ENCODE measurements around the gene CXCL9.
"Not testable (repeated sequence)": the region's sequence is repeated elsewhere in the genome, so short reads cannot be mapped to it uniquely, and the experiment has no call there.

The CXCL9 gene

DNA sequence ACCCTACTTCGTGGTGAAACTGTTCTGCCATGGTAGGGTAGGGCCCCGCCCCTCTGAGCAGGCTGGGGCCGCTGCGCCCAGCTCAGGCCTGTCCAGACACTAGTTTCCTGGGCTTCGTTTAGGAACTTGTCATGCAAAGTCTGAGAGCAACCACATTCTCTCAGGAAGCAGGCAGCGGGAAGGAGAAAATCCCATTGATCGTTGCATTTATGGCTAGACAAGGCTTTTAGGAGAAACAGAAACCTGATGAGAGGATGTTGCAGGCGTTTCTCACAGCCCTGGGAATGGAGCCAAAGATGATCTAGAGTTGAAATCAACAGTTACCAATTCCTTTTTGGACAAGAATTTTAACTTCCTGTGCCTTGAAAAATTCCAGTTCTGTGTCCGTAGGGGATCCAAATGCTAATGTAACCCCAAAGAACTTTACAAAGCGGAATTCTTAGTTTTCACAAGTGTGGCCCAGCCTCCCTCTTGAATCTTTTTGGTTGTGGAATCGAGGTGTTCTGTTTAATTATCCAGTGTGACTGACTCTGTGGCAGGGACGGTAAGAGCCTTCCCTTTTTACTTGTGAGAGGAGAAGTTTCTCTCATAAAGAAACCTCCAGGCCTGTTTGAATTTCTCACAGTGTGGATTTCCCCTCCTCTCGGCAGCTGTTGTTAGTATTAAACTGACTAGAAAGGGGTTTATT, 4.5 kb upstream of the CXCL9 start:
- no peak for DNase-seq

DNA sequence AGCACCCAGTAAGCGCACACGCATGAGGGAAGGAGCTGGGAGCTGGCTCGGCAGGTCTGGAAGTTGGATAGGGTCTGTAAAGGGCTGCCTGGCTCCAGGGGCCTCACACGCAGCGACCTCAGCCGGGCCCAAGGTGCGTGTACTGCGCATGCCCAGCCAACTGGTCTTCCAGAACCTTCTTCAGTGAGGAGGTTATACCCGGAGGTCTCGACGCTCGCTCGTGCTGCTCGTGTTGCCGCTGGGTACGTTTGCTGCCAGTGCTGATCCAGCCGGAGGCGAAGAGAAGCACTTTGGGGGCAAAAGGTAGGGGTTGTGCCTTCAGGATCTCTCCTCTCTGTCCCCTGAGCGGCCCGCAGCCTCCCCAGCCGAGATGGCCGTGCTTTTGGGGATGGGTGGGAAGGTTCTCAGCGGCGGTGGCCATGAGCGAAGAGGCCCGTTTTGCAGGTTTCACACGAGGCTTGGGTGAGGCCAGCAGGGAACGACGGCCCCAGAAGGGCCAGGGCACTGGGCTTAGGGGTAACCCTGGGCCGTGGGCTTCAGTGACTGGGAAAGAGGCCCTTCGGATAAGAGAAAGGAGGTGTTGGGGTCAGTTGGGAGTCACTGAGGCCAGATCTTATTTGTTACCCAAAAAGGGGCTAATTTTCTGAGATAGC, 3.8 kb upstream of the CXCL9 start:
- DNase-seq, result no peak

DNA sequence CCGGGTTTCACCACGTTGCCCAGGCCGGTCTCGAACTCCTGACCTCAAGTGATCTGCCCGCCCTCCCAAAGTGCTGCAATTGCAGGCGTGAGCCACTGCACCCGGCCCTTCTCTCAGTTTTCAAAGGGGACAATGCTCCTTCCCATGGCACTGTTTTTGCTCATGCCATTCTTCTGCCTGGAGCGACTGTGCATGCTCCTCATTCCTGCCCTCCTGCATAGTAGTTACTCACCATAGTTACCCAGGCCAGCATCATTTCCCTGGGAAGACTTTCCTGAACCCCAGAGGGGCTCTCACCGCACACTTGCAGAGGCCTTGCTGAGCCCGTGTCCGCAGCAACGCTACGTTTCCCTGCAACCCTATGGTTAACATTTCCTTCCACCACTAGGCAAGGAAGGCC, 3.3 kb upstream of the CXCL9 start:
- no peak for DNase-seq

DNA sequence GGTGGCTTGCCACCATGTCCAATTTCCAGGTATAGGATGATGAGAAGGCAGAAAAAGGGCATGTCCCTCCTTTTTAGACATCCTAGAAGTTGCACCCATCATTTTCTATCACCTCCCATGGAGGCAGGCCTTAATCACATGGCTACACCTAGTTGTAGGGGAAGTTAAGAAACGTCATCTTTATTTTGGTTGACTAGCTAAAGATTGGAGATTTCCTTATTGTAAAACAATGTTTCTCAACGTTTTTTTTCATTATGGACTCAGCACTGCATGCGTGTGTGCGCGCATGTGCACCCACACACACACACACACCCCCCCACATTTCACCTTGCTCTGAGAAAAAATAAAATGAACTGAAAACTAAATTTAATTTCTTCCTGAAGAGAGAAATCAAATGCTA, 2.0 kb upstream of the CXCL9 start:
- no peak for DNase-seq

DNA sequence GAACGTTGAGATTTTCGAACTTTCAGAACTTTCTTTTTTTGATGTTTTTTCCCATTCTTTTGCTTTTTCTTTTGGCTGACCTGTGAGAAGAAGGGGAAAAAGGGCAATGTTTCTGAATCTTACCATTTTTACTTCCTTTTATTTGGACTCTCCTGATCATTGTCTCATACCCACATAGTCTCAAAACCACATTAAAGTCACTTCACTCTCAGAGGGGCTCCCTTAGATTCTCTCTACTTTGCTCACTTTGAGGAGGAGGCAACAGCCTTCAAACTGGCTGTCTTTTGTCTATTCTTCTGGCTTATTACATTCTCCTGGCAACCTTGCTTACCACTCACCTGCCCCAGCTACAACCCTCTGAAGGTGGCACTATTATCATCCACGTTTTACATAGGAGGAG, 3.7 kb downstream of the CXCL9 start:
- DNase-seq, result no peak

DNA sequence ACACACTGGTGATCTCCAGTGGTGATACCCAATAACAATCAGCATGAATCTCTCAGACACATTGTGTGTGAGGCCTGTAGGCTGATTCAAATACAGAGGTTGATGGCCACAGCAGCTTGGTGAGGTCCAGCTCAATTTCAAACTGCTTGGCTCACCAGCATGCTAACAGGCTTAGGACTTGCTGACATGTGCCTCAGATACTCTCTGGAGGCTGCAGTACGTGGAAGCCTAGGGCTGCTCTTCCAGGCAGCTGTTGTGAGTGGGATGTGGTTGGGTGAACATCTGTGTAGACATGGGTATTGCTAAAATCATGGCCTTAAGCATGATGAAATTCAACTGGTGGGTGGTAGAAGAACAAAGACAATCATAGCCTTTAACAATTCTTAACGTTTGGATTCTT, 4.3 kb downstream of the CXCL9 start:
- DNase-seq, result no peak

DNA sequence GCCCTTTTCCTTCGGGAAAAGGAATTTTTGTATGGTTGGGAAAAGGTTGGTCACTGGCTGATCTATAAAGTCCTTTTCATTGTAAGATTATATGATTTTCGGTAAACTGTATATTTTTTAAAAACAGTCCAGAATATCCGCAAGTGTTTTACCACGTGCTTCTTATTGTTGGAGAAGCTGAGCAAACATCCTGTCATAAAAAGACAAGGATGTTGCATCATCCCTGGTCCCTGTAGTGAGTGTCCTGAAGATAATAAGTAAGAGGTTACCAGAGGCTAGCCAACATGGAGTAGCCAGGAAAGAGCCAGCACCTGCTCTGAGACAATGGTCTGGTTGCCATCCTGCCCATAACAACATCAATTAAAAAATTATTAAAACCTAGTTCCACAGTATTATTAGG, 5.1 kb downstream of the CXCL9 start:
- no peak for DNase-seq

DNA sequence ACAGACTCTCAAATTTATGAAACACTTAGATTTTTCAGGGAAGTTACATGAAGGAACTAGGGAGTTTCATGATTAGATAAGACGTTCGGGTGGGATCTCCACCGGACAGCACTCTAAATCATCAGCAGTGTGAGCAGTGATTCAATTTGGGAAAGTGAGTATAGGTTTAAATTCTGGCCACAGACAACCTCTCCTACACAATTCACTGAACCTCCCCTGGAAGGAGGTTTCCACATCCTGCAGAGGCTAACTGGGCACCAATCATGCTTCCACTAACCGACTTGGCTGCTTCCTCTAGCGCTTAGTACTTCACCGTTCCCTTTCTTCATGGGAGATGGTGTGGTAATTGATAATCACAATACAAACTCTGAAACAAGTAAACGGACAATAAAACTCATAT, 5.6 kb downstream of the CXCL9 start:
- DNase-seq, result no peak

DNA sequence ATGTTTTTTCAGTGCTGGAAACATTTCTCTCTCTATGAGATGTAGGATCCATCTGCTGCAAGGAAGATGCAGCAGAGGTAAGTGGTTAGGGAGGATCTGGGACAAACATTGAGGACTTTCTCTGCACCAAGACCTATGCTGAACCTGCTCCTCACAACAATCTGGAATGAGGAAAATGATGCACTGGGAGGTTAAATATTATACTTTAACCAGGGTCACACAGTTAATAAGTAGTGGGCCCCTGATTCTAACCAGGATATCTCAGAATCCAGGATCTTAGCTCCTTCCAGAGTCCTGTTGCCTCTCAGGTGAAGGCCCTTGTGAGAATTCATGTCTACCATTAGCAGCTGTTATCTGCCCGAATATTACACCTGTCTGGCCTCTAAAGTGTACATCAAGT, 7.0 kb downstream of the CXCL9 start:
- DNase-seq, result no peak

DNA sequence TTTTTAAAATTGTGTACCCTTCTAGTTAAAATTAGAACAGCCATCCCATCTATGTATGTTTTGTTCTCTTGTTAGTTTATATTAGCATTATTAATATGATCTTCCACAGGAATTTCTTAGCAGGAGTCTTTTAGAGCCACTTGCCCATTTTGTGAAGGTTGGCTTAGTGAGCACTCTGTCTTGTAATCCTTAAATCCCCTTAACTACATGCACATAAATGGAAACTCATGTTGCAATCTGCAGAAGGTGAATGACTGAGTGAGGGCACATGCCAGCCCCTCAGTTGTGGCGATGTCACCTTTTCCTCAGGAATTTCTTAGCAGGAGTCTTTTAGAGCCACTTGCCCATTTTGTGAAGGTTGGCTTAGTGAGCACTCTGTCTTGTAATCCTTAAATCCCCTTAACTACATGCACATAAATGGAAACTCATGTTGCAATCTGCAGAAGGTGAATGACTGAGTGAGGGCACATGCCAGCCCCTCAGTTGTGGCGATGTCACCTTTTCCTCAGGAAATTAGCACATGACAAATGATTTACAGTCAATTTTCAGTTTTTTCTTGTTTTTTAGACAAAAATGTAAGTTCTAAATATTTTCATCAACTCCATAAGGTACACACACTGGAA, 8.7 kb downstream of the CXCL9 start:
- not testable (repeated sequence) for DNase-seq

DNA sequence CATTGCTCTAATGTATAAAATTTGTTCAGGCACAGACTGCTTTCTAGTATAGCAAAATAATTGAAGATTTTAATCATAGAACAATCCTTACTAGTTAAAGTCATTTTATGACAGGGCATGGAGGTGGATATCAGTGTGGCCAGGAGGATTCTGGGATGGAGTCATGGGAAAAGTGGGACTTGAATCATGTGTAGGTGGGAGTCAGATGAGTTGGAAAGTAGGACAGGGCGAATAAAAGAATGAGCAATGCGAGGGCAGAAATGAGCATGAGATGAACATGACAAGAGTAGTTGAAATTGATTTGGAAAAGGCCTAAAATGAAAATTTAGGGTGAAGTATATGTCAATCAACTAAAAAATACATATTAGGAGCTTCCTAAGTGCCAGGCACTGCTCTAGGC, 9.4 kb downstream of the CXCL9 start:
- no peak for DNase-seq

DNA sequence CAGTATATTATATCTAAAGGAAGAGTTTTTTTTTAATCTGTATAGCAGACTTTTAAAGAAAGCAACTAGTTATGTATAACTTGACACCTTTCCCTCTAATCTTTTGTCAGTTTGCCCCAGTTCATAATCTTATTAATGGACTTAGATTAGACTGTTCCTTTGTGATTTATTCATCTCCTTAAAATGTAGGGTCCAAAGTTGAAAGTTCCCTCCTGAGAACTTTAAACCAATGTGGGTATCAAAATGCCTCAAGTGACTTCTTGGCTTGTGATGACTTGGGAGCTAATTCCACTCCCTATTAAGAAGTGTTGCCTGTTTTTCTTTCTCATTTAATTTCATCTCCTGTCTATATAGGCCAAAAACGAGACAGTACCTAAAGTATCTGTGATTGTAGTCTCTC, 10.2 kb downstream of the CXCL9 start:
- DNase-seq, result no peak

DNA sequence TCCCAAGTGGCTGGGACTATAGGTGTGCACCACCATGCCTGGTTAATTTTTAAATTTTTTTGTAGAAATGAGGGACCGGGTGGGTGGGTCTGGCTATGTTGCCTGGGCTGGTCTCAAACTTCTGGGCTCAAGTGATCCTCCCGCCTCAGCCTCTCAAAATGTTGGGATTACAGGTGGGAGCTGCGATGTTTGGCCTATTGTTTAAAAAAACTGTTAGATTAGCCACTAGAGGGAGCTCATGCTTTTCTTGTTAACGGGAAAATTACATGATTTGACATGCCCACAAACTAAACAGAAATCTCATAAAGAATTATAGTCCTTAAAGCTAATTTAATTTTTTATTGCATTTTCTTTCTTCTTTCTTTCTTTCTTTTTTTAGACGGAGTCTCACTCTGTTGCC, 11.6 kb downstream of the CXCL9 start:
- peak; percentile 16 for DNase-seq

DNA sequence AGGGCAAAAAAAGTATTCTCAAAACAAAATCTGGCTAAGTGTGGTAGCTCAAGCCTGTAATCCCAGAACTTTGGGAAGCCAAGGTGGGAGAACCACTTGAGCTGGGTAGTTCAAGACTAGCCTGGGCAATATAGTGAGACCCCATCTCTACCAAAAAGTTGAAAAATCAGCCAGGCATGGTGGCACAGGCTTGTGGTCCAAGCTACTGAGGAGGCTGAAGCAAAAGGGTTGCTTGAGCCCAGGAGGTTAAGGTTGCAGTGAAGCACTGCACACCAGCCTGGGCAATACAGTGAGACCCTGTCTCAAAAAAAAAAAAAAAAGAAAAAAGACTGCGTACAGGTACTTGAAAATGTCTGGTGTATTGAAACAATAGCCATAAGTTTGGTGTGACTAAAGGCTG, 14.8 kb downstream of the CXCL9 start:
- no peak for DNase-seq

DNA sequence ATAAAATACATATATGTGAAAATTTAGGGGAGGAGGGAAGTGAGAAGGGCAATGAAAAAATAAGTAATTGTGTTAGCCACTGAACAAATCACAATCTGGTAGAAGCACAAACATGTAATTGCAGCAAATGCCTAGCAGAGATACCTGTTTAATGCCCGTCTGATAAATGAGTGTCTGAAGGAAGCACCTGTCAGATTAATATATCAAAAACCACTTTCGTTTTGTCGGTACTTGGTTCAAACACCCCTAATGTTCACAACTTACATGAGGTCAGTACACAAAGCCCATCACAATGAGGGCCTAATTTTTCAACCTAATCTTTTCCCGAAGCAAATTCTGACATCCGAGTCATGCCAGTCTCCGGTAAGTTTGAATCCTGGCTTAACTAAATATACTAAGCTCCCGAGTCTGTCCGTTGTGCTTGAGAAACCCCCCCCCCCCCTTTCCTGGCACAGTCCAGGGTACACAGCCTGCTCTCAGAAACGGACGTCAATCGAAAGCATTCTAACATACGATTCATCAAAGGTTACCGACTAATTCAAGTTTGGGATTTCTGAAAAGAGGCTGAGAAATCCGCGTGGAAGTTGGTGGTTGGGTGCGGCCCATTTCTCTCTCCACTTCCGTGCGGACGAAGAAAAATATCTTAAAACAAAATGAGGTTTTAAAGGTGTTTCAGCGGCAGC, 17.3 kb downstream of the CXCL9 start:
- no peak for DNase-seq

DNA sequence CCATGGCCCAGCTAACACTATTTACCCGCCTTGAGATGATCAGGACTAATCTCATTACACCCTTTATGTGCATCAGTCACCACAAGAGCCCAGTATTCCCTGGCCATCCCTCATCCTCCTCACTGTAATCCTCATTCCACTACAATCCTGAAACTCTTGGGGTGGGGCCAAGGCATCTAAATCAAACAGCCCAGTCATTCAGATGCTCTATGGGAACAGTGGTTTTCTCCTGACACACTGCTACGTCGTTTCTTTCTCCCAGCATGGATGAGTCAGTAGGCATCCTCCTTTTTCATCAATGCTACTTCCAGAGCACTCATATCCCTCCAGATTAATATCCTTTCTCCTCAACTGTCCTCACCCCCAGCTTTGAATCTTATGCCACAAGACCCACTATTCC, 22.2 kb downstream of the CXCL9 start:
- DNase-seq, result no peak

DNA sequence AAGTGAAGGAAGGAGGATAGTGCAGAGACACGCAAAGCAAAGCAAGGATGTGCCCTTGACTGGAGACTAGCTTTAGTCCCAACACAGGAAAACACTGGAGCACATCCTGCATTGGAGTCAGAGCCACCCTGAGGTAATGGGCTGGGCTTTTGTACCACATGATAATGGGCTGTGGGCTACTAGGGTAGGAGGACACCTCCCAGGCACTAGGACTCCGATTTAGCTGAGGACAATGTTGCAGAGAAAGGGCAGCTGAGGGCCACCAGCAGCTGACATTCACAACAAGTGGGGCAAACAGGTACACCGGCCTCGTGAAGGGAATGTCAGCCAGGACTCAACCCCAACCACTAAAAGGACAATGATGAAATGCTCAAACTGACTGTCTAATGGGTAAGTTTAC, 26.7 kb downstream of the CXCL9 start:
- no peak for DNase-seq

DNA sequence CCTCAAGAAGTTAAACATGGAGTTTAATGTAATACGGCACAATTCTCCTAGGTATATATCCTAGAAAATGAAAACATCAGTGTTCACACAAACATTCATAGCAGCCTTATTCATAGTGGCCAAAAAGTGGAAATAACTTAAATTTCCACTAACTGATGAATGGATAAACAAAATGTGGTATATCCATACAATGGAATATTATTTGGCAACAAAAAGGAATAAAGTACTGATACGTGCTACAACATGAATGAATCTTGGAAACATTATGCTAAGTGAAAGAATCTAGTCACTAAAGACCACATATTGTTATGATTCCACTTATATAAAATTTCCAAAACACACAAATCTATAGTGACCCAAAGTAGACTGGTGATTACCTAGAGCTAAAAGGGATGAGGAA, 31.1 kb downstream of the CXCL9 start:
- no peak for DNase-seq

DNA sequence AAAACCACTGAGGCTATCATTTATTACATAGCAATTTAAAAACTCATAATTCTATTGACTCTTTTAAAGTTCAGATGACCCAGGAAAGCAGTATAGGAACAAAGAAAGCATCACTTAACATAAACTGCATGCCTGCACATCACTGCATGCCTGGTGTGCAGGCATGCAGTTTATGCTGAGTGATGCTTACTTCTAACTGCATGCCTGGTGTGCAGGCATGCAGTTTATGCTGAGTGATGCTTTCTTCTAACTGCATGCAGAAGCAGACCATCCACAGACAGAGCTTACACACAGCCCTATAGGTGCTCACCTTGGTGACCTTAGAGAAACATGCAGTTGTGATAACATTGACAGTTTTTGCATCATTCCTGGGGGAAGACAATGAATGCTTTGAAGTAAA, 33.5 kb downstream of the CXCL9 start:
- DNase-seq, result no peak

DNA sequence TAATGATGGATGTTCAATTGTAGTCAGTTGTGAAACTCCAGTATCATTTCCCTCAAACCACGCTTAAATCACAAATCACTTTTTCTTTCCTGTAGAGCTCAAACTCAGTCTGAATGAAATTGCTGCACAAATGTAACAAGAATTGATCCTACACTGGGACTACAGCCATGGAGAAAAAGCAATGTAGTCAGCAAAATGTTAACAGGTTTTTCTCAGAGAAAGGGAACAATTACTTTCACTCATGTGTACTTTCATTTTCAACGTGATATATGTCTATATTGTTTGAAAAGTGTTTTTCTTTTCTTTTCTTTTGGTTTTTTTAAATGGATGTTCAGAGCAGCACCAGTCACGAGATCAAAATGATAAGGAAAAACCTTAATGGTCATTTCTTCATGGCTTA, 39.2 kb downstream of the CXCL9 start:
- no peak for DNase-seq

DNA sequence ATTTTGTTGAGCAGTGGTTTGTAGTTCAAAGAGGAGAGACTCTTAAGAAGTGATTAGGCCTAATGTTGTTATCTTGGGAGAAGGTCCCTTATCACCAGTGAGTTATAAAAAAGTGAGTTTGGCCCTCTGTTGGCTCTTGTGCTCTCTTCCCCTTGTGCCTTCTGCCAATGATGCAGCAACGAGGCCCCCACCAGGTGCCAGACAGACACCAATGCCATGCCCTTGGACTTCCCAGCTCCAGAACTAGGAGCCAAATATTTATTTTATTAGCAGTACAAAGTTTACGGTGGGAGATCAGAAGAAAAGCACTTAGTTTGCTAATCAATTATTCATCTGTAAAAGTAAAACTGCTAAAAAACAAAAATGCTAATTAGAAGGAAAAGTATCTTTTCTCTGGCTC, 43.8 kb downstream of the CXCL9 start:
- DNase-seq, result no peak

DNA sequence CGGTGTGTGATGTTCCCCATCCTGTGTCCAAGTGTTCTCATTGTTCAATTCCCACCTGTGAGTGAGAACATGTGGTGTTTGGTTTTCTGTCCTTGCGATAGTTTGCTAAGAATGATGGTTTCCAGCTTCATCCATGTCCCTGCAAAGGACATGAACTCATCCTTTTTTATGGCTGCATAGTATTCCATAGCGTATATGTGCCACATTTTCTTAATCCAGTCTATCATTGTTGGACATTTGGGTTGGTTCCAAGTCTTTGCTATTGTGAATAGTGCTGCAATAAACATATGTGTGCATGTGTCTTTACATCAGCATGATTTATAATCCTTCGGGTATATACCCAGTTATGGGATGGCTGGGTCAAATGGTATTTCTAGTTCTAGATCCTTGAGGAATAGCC, 45.2 kb downstream of the CXCL9 start:
- DNase-seq, result not testable (repeated sequence)

DNA sequence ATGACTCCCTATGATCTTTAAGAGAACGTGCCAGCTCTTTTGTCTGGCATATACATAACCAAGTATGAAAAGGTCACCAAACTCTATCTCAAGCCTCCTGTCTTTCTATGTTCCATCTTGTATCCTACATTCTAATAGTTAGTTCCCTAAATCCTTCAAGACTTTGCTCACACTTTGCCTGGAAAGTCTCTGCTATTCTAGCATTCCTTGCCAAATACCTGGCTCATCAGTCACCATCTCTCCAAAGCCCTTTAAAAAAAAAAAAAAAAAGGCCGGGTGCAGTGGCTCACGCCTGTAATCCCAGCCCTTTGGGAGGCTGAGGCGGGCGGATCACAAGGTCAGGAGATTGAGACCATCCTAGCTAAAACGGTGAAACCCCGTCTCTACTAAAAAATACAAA, 48.8 kb downstream of the CXCL9 start:
- DNase-seq, result not testable (repeated sequence)

DNA sequence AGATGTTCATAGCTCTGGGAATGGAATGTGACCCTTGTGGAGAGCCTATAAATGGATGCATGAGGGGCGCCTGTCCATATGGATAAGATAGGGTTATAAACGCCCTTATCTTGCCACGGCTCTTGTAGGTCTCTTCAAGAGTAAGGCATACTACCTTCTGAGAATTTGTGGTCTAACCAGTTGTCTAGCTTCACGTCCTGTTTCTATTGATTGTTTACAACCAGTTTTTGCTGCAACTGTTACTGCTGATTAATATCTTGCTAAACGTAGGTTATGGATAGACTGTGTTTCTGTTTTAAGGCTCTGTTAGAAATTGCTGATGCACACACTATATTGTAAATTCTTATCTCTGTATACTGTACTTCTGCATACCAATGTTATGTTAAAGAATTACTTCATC, 52.5 kb downstream of the CXCL9 start:
- DNase-seq, result not testable (repeated sequence)

Data from NCI-H1048 (cell line).